ENCODE data around the gene ITGA11. TPM values are rescaled to one million over a fixed set of nuclear protein-coding genes. Genes with fewer than 3 reads are reported as not detected.

Gene ITGA11
- total RNA-seq, 4 donors from 2014 or later: 2.5 to 8.4 (median 5.6) TPM

DNA sequence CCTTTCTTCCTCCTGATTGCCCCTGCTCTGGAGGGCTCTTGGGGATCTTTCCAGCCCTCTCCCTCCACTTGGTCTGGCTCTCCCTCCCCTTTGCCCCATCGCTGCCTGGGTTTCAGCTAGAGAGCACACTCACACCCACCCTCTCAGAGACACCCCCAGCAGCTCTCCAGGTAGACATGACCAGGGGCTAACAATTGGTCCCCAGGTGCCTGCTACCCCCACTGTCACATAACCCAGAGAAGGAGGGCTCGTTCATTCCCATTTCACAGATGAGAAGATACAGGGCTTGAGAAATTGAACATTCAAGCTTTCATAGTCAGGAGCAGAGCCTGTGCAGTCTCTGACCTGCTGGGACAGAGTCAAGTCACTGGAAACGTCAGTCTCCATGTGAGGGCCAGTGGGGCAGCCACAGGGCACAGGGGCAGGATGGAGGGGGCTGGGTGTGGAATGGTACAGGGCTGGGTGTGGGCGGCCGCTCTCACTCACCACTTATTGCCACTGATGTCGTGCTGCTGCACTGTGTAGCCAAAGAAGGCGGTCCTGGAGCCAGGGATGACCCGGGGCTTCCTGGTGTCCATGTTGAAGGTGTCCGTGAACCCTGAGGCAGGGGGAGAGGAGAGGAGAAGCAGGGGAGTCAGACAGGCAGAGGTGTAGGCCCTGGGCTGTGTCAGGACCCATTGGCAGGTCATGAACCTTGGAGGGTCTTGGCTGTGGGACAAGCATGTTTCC lies 29.4 kb downstream of the ITGA11 start:
- TF ChIP-seq, protein P1, sequence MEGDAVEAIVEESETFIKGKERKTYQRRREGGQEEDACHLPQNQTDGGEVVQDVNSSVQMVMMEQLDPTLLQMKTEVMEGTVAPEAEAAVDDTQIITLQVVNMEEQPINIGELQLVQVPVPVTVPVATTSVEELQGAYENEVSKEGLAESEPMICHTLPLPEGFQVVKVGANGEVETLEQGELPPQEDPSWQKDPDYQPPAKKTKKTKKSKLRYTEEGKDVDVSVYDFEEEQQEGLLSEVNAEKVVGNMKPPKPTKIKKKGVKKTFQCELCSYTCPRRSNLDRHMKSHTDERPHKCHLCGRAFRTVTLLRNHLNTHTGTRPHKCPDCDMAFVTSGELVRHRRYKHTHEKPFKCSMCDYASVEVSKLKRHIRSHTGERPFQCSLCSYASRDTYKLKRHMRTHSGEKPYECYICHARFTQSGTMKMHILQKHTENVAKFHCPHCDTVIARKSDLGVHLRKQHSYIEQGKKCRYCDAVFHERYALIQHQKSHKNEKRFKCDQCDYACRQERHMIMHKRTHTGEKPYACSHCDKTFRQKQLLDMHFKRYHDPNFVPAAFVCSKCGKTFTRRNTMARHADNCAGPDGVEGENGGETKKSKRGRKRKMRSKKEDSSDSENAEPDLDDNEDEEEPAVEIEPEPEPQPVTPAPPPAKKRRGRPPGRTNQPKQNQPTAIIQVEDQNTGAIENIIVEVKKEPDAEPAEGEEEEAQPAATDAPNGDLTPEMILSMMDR (IDR thresholded peaks at IDR 0.05; ENCODE audit: low read depth): no peak

DNA sequence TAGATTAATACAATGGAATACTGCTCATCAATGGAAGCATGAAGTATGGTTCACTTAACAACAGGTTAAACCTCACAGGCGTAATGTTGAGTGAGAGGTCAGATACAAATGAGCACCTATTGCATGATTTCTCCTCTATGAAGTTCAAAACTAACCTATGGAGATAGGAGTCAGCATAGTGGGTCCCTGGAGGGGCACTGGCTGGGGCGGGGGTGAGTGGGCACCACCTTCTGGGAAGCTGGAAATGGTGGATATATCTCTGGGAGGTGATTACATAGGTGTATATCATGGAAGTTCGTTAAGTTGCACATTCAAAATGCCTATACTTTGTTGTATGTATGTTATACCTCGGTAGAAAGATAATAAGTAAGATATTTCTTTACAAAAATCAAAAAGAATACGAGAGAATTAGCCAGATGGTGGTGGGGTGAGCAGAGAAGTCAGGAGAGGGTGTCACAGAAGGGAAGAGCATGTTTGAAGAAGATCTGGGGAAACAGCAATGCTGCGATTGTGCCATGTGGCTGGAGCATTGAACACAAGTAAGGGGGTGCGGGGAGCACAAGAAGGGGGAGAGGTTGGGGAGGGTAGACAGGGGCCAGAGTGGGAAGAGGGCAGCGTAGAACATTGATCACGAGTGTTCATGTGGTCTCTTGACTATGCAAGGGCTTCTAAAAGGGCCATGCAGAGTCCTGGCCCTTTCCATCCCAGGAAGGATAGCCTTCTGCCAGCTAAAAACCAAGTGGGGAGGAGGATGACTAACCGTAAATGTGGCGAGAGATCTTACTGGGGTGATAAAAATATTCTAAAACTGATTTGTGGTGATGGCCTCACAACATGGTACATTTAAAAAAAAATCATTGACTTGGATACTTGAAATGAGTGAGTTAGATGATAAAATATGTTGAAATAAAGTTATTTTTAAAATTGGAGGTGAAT lies 30.2 kb downstream of the ITGA11 start:
- TF ChIP-seq, protein P1 (IDR thresholded peaks at IDR 0.05; ENCODE audit: low read depth): no peak

DNA sequence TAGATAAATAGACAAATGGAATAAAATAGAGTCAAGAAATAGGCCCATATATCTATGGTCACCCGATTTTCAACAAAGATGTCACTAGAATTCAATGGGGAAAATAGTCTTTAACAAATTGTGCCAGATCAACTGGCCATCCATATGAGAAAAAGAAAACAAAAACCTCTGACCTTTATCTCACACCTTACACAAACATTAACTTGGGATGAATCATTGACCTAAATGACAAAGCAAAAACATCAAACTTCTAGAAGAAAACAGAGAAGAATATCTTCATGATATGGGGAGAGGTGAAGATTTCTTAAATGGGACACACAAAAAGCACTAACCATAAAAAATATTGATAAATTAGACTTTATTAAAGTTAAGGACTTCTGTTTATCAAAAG lies 31.9 kb downstream of the ITGA11 start:
- TF ChIP-seq, protein P1 (IDR thresholded peaks at IDR 0.05; ENCODE audit: low read depth): no peak

DNA sequence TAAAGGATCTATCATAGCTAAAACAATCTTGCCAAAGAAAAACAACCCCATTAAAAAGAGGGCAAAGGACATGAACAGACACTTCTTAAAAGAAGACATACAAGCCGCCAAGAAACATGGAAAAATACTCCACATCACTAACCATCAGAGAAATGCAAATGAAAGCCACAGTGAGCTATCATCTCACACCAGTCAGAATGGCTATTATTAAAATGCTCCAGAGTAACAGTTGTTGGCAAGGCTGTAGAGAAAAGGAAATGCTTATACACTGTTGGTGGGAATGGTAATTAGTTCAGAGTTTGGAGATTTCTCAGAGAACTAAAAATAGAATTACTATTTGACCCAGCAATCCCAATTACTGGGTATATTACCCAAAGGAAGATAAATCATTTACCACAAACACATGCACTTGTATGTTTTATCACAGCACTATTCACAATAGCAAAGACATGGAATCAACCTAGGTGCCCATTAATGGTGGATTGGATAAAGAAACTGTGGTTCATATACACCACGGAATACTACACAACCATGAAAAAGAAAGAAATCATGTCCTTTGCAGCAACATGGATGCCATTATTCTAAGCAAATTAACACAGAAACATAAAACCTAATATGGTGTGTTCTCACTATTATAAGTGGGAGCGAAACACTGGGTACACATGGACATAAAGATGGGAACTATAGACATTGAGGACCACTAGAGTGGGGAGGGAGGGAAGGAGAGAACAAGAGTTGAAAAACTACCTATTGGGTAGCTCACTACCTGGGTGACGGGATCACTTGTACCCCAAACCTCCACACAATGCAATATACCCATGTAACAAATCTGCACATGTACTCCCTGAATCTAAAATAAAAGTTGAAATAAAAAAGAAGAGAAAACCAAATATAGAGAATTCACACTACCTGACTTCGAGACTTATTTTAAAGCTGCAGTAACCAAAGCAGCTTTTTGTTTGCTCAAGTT lies 32.6 kb downstream of the ITGA11 start:
- TF ChIP-seq, protein P1 (IDR thresholded peaks at IDR 0.05; ENCODE audit: low read depth): no peak

DNA sequence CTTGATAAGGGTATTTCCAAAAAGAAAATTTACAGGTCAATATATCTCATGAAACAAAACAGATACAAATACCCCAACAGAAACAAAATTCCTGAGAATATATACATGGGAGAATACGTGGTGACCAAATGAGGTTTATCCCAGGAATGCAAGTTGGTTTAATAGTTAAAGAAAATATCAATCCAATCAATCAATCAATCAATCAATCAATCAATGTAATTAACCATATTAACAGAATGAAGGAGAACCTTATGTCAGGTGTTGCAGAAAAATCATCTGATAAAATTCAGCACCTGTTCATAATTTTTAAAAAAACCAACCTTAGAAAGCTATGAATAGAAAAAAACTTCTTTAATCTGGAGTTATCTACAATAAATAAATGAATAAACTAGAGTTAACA lies 35.9 kb downstream of the ITGA11 start:
- TF ChIP-seq, protein P1 (IDR thresholded peaks at IDR 0.05; ENCODE audit: low read depth): no peak

DNA sequence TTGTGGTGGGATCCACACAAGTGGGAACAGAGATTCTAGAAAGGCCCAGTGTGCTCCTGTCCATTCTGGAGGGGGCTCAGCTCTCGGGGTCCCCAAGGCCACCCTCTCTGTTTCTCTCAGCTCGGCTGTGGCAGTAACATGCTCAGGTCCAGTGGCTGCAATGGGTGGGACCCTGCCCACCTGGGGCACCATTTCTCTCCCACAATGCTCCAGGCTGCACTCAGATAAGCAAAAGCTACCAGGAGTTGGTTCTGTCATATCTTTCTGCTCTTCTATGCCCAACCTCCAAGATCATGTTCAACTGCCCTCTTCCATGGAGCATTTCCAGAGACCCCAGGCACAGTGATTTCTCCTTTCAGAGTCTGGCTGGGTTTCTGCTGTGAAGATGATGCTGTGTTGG lies 40.8 kb downstream of the ITGA11 start:
- TF ChIP-seq, protein P1 (IDR thresholded peaks at IDR 0.05; ENCODE audit: low read depth): no peak
